ENCODE results near the gene AMT.
"Not testable (repeated sequence)": the region's sequence is repeated elsewhere in the genome, so short reads cannot be mapped to it uniquely, and the experiment has no call there.

Gene AMT

DNA sequence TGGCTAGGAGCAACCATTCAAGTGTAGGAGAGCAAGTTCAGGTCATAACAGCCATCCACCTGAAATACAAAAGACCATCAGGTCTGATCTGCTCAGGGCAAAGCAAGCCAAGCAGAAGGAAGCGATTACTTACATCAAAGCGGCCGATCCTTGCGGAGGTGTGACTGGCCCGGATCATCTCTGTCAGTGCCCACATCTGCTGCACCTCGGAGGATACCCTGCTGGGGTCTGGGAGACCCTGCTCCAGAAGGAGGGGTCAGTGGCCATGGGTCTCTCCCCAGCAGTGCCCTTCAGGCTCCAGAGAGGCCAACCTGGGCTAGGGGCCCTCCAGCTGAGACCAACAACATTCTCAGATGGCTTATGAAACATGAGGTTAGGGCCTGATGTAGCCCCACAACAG lies 2.5 kb upstream of the AMT start:
- DNase-seq (ENCODE audit: low read depth) = no peak

DNA sequence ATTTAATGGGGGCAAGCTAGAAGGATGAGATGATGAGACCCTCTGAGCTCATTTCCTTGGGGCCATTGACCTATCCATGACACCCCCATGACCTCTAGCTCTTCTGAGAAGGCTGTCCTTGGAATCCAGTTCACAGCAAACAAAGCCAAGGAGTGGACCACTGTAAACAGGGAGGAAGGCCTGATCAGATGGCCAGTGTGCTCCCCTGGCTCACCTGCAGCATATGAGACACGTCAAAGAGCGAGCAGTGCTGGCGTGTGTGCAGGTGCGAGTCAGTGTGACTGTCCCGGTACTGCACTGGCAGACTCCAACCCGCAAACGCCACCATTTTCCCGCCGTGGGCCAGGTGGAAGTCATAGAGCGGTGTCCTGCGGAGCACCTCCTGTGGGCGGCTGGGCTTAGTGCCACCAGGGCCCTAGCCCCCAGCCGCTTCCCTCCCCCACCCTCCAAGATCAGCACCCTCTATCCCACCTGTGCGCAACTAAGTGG lies 339 bp downstream of the AMT start:
- no peak for DNase-seq (ENCODE audit: low read depth)

DNA sequence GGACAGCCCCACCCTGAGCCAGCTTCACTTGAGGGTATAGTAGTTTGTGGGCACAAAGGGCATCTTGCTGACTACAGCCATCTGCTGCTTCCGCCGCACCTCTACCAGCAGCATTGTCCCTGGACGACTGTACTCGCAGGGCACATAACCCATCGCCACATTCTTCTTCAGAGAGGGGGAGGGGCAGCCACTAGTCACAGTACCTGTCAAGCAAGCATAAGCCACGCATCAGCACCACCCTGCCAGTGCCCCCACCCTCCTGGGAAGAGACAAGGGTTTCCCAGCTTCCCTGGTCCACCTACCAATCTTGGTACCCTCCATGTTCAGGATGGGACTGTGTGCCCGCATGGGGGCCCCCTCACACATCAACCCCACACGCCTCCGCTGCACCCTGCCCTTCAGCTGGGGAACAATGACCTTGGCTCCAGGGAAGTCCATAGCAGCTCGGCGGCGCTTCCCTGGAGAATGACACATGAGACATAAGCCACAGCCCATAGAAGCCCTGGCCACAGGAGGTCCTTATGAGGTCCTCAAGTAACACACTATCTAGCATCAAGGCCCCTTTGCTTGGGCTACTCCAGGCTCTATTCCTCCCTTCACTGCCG lies 4.7 kb downstream of the AMT start:
- DNase-seq (ENCODE audit: low read depth) = no peak

DNA sequence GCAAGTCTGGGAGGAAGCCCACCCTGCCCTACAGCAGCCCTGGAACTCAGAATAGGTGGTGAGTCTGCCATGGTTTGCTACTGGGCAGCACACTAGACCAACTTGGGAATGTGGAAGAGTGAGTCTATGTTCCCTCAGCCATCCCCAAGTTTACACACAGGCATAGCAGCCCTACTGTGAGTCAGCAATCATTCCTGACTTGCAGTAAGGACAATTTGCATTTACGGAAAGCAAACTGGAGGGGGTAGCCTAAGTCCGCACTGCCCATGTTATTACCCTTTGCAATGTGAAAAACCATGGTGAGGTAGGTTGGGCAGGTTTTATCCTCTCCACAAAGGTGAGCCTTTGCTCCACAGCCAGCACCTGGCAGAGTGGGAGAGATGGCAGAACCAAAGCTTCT lies 5.4 kb downstream of the AMT start:
- DNase-seq (ENCODE audit: low read depth) = no peak

DNA sequence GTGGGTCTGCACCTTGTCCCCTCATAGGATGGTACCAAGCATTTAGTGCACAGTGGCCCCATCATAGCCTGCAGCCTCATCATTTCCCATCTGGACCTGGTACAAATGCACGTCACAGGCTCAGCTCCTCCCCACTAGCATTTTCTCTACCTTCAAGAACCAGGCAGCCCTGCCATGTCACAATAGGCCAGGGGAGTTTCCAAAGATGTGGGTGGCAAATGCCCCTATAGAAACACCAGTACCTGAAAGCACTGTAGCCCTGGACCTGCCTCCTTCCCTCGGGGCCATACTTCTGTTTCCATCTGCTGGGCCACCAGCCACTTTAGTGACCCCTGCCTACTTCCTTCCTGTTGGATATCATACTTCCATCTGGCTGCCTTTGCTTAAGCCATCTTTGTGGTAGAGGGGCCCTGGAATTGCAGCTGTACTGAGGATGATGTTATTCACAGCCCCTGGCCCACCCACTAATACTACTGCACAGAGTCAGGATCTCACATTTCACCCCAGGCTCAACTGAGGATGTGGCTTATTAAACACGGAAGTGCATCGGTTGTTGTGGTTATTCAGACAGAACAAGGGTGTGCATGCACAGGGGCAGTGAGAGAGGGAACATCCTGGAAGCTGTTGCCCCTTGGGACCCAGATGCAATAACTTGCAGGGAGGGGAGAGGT lies 6.2 kb downstream of the AMT start:
- DNase-seq (ENCODE audit: low read depth) = no peak

DNA sequence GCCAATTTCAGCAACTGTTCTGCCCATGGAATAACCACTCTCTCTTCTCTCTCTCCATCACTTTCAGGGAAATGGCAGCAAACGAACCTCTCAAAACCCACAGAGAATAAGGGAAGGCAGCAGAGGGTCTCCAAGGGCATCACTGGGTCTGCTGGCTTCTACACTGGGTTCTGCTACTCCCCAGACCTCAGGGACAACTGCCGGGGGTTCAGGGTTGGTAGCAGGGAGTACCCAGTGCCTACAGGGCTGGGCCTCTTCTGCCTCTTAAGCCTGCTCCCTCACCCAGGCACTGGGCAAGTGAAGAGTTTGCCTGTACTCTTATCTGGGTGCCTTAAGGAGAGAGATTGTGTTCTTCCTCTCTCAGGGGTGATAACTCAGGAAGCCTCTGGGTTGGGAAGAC lies 7.5 kb downstream of the AMT start:
- DNase-seq (ENCODE audit: low read depth) = no peak

DNA sequence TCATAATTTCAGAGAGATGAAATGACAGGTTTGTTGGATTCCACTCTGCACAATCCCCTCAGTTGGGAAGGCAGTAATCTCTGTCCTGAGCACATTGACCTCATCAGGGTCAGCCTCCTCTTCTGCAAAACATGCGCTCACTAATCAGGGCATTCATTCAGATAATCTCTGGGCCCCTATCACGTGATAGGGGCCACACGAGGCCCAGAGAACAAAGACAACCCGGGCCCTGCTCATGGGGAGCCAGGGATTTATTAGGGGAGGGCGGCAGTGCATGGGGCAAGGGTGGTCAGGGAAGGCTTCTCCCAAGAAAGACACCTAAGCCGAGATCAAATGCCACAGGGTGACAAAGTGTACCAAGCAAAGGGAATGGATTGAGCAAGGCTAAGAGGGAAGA lies 8.9 kb downstream of the AMT start:
- DNase-seq (ENCODE audit: low read depth) = no peak

DNA sequence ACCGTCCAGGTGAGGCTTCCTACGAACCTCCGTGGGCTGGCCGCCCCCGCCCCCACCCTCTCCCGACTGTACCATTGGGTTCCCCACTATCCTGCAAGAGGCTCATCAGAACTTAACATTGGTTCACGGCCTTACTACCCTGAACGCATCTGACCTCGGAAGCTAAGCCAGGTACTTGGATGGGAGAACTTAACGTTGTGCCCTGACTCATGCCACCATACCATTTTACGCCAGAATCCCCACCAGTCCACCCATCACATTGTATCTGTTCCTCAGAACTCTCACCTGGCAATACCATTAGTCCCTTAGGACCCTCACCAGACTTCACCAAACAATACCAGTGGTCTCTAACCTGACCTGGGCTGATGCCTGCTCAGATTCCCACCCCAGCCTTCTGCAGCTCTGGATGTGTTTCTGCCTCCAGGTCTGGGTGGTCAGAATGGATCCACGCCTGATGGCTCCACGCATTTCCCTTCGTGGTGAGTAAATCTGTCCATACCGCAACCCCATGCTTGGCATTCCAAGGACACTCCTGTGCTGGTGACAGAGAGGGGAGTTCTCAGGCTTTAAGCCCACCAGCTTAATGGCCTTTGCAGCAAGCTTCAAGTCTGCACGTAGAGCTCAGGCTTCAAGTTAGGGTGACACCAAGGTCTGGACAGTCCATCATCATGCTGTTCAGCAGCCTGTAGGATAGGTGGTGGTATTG lies 9.5 kb downstream of the AMT start:
- DNase-seq (ENCODE audit: low read depth) = no peak

DNA sequence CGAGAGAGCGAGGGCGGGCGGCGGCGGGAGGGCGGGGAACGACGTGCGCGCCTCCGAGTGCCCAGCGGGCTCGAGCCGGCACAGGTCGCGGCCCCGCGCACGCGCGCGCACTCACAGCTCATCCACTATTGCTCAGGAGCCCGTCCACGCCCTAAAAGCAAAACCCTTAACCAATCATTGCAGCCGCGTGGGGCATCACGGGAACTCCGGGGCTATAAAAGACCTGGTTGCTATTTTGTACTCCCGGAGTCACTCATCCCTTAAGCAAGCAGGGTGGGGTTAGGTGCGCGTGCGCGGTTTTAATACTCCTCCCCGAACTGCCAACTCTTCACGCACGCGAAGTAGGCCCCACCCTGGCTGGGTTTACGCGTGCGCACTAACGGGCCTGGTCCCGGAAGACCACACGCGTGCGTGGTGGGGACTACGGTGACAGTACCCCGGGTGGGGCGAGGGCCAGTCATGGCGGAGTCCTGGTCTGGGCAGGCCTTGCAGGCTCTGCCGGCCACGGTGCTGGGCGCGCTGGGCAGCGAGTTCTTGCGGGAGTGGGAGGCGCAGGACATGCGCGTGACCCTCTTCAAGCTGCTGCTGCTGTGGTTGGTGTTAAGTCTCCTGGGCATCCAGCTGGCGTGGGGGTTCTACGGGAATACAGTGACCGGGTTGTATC lies 10.2 kb downstream of the AMT start, which contains the start of the genes RHOA and TCTA:
TSS of gene RHOA (minus strand) at position 9 of the 664 bp plus-strand sequence. CDS start 36,387 bp downstream, outside the sequence.
TSS of gene TCTA (plus strand) at position 456 of the 664 bp plus-strand sequence. CDS start at position 460, 4 bp downstream.
- DNase-seq (ENCODE audit: low read depth) = peak; percentile 98

DNA sequence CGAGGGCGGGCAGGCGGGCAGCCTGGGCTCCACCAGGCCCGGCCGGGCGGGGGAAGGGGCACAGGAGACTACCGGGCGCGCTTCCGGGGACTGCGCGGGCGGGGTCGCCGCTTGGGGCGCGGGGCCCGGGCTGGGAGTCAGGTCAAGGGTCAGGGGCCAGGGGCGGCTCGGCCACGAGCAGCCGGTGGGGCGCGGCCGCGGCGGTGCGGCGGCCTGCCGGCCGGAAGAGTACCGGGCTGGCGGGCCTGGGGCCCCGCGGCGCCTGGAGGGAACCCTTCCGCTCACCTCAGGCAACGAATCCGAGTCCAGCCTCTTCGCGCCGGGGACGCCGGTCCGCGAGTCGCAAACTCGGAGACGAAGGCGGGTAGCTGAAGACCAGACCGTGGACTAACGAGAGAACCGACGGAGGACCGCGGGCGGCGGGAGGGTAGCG lies 10.7 kb downstream of the AMT start:
- DNase-seq (ENCODE audit: low read depth) = no peak

DNA sequence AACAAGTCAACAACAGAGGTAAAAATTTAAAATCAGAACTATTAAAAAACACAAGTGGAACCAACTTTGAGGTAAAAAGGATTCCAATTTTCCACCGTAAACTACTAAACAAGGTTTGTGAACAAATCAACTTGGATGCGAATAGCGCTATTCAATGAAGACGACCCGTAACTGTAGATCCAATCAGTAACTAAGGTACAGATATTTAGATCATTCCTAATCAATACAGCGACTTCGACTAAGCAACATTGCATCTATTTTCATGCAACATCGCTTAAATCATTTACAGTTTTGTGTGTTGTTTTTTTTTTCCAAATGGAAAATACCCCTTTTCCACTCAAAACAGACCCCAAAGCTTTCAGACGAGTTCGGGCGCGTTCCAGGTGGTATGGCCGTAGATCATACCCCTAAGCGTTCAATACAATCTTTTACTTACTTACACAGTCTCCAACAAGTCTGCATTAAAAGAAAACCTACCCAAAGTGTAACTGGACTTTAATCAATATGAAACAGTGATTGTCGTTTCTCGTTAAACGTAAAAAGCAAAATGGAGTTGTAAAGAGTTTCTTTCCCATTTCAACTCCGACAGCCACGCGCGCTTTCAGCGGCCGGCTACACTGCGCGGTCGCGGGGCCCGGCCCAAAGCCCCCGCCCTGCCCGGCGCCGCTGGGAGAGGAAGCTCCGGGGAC lies 11.3 kb downstream of the AMT start:
- DNase-seq (ENCODE audit: low read depth) = no peak

DNA sequence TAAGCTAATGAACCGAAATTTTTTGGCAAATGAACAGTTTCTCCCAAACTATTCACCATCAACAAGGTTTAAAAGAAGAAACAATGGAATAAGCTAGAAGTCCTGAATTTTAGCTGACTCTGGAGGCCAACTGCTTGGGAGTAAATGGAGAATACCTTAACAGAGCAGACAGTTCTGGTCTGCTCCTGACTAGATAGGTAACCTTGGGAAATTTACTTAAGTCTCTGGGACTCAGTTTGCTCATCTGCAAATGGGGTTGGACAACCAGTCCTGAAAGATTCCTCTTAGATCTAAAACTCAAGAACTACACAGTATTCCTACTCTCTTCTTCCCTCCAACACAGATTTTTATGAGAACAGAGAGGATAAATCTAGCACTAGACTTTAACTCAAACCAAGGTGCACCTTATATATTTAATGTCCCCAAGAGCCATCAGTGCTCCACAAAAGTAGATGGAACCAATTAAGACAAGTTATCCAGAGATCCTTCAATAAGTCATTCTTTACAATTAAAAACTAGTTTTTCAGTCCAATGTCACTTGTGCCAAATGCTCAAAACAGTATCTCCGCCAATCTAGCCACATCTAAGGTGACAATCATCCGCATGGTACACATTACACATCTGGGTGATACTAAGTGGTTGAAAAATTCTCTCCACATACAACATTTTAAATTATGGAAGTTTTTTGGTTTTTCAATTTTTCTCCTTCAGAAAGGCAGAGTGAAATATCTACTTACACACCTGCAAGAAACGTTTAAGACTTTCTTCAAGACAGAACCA lies 12.0 kb downstream of the AMT start:
- no peak for DNase-seq (ENCODE audit: low read depth)

DNA sequence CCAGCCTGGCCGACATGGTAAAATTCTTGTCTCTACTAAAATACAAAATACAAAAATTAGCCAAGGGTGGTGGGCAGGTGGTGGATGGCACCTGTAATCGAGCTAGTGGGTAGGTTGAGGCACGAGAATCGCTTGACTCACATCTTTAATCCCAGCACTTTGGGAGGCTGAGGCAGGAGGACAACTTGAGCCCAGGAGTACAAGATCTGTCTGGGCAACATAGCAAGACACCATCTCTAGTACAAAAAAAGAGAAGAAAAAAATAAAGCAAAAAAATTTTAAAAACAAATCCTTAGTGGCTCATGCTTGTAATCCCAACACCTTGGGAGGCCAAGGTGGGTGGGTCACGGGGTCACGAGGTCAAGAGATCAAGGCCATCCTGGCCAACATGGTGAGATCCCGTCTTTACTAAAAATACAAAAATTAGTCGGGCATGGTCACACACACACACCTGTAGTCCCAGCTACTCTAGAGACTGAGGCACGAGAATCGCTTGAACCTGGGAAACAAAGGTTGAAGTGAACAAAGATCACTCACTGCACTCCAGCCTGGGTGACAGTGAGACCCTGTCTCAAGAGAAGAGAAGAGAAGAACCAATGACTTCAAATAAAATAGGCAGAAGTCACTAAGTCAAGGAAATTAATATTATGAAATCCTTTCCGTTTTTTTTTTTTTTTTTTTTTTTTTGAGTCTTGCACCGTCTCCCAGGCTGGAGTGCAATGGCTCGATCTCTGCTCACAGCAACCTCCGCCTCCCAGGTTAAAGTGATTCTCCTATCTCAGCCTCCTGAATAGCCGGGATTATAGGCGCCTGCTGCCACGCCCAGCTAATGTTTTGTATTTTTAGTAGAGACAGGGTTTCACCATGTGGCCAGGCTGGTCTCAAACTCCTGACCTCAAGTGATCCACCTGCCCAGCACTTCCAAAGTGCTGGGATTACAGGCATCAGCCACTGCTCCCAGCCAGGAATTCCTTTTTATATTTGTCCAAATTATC lies 15.4 kb downstream of the AMT start:
- DNase-seq (ENCODE audit: low read depth) = no peak

DNA sequence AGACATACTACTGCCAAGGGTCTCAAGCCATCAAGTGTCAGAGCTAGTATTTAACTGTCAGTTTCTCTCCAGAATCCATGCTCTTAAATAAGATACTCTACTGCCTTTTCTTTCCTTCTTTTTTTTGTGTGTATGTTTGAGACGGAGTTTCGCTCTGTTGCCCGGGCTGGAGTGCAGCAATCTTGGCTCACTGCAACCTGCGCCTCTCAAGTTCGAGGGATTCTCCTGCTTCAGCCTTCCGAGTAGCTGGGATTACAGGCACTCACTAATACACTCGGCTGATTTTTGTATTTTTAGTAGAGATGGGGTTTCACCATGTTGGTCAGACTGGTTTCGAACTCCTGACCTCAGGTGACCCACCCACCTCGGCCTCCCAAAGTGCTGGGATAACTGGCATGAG lies 16.7 kb downstream of the AMT start:
- DNase-seq (ENCODE audit: low read depth) = not testable (repeated sequence)

DNA sequence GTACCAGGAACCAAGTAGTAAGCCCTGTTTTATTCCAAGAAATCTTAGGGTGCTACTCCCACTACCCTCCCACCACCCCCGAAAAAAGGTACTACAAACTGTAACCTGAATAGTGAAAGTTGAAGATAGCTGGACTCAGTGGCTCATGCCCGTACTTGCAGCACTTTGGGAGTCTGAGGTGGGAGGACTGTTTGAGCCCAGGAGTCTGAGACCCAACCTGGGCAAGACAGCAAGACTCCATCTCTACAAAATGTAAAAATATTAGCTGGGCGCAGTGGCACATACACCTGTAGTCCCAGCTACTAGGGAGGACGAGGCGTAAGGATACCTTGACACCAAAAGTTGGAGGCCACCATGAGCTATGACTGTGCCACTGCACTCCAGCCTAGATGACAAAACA lies 18.4 kb downstream of the AMT start:
- DNase-seq (ENCODE audit: low read depth) = no peak

DNA sequence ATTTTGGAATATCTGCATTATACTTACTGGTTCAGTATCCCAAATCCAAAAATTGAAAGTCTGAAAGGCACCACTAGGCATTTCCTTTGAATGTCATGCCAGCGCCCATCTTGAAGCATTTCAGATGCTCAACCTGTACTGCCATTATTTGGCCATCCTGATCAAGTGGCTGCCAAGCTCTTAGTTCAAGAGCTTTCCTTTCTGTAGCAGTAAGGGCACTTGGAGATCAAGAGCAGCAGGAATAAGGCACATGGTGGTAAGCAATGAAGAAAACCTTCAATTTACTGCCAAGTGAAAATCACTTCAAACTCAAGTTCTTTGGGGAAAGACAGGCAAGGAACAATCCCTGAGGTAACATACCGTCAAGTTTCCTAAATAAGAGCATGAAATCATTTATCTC lies 20.5 kb downstream of the AMT start:
- DNase-seq (ENCODE audit: low read depth) = no peak

DNA sequence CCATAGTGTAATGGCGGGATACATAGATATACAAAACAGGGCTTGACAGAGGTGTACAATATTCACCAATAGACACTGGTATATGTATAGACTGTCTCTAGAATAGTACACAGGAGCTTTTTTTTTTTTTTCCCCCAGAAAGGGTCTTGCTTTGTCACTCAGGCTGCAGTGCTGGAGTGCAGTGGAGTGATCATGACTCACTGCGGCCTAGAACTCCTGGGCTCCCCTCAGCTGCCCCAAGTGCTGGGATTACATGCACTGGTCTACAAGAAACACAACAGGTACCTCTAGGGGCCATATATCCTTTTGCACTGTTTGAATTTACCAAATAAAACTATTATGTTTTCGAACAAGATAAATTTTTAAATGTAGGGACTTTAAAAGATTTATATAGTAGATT lies 22.8 kb downstream of the AMT start:
- no peak for DNase-seq (ENCODE audit: low read depth)

DNA sequence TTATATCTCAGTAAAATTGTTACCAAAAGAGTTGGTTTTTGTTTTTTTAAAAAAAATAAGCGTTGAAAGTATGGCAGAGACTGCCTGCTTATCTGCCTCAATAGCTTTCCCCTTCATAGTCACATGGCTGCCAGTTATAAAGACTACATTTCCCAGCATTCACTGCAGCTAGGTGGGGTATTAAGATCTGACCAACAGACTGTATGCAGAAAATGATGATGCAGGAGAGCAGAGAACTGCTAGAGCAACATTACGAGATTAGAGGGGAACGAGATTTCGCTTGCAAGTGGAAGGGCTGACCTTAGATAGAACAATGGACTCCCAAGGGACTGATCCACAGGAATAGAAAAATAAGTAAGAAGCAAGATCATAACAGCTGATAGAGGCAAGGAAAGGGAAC lies 24.8 kb downstream of the AMT start:
- no peak for DNase-seq (ENCODE audit: low read depth)

DNA sequence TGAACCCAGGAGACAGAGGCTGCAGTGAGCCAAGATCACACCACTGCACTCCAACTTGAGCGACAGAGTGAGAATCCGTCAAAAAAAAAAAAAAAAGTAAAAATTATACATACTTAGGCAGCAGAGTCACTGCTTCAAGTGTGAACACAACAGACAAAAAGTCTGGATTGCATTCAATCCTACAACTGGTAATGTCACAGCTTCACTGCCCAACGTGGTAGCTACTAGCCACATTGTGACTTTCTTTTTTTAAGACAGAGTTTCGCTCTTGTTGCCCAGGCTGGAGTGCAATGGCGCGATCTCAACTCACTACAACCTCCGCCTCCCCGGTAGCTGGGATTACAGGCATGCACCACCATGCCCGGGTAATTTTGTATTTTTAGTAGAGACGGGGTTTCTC lies 31.0 kb downstream of the AMT start:
- not testable (repeated sequence) for DNase-seq (ENCODE audit: low read depth)

DNA sequence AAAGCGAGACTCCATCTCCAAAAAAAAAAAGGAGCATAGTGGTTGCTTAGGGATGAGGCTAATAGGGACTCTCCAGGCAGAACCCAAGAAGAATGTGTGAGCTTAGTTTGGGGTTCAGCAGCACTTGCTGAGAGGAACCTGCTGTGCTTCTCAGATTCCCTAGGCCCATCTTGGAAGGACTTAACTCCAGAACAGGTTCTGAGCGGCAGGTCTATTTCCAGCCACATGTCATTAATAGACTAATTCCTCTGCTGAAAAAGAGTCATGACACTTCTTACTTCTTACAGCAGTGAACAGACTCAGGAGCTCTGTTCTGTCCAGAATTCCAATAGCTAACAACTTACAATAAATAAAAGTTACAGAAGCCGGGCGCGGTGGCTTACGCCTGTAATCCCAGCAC lies 33.0 kb downstream of the AMT start:
- DNase-seq (ENCODE audit: low read depth) = no peak
